Central memory CD4-positive, alpha-beta T cell (primary cell): ENCODE results near the gene CELSR1.
A peak's percentile ranks its signal among the peaks of the same experiment; 100 is the strongest.

Experiments
- DNase-seq: peaks from one replicate; pipeline ENCODE4 v3.0.0; 2022

Gene CELSR1

DNA sequence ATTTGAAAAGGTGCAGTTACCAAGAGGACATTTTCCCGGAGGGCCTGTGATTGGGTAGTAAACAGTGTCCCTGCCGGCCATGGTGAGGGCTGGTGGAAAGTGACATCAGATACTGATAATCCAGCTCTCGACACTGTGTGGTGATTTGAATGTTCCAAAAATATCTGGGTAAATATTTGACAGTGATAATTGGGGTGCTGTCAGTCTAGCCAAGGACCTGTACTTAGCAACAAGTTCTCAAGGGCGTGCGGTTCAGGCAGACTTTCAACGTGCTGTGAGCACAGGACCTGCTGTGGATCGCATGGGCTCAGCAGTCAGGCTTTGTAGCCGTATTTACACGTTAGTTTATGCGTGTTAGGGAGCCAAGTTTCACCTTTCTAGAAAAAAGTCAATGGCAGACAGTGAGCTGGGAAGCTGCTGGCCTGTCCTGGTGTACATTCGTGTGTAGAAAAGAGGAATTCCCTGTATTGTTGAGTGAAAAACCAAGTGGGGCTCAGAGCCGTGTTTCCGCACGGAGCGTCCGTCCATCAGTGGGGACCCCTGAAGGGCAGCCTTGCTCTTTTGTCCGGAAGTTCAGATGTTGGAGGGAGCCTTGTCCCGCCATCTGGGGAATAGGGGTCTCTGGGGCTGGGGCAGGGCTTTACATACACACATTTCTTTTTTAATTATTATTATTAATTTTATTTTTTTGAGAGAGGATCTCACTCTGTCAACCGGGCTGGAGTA is 190.6 kb downstream of the CELSR1 start:
- no peak for DNase-seq

- DNase-seq: no peak
Observed at GRCh38 chr22:46340676-46341075, 196.7 kb downstream of the CELSR1 start.

DNA sequence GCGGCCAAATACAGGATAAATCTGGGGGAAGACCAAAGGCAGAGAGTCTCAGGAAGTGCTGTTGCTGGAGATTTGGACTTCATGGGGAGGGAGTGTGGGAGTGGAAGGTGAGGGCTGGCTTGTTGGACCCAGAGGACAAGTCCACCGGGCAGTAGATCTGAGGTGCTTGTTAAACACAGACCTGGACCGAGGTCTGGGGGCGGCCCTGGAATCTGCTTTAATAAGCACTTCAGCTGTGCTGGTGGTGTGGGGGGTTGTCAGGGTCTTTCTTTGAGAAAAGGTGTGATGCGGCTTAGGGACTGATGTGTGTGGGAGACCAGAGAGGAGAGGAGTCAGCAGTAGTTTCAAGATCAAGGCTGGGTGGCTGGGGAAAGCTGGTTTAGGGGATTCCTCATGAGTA is 197.5 kb downstream of the CELSR1 start:
- DNase-seq: no peak

DNA sequence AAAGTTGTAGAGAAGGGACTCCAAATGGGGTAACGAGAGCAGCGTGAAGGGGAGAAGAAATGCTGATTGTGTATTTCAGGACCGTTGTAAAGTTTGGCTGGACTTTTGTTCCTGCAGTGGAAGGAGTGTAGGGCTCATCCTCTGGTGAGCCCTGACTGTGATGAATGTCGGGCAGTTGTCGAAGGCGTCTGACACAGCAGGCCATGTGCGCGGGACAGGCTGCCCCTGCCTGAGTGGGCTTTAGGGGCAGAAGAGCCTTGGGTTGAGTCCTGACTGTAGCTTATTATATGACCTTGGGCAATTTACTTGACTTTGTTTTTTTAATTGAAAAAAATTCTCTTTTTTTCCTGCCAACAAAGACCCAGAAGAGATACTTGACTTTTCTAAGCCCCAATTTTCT is 198.8 kb downstream of the CELSR1 start:
- DNase-seq: no peak

DNA sequence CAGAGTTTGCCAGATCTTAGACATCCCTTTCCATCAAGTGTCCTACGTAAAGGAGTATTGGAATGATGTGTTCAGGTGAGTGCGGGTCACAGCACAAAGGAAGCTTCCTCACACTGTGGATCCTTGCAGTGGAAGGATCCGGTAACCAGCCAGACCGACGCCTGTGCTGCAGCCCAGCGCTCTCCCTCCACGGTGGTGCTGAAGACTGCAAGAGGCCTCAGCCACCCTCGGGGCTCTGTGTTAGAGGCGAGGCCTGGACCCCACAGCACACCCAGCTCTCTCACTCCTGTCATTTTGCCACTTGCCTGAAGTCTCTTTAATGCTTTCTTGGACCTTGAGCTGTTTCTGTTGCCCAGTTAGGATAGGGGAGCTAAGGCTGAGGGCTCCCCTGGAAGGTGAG is 199.6 kb downstream of the CELSR1 start:
- DNase-seq: no peak

DNA sequence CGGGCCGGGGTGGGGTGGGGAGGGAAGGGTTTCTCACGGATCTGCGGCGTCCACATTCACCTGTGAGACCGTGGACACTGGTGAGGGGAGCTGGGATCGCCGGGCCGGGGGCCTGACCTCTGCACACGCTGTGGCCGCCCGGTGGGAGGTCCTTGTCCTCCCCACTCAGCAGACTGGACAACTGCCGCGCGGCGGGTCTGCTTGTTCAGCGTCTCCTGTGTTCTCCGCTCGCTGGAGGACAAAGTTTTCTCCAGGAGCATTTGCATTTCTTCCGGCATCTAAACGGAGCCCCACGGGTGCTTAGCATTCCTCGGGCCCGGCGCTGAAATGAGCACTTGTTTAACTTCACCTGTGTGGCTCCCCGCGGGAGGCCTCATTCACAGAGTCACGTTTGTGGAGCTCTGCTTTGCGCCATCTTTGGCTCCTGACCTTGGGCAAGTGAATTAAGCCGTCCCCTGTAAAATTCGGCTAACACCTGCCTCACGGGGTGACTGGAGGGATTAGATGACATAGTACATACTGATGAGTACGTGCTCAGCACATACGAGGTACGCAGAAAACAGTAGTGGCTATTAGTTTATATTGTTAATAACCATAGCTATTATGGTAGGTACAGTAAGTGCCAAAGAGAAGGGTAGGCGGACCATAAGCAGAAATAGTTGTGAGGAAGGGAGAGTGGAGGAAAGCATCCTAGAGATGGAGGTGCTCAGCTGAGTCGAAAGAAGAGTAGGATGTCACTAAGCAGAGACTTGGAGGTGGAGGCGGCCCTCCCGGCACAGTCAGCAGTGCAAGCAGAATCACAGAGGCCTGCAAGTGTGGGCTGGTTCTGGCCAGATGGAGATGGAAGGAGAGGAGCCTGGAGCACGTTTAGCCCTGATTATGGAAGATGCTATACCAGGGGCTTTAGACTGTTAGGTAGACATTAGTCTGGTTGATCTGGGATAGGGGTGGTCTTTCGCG is 201.0 kb downstream of the CELSR1 start:
- no peak for DNase-seq

- DNase-seq: peak; percentile 53
Observed at GRCh38 chr22:46335201-46336118, 202.0 kb downstream of the CELSR1 start, which contains the start of gene TRMU. TRMU (plus strand) TSS chr22:46335714; CDS start chr22:46335765, 51 bp downstream.

DNA sequence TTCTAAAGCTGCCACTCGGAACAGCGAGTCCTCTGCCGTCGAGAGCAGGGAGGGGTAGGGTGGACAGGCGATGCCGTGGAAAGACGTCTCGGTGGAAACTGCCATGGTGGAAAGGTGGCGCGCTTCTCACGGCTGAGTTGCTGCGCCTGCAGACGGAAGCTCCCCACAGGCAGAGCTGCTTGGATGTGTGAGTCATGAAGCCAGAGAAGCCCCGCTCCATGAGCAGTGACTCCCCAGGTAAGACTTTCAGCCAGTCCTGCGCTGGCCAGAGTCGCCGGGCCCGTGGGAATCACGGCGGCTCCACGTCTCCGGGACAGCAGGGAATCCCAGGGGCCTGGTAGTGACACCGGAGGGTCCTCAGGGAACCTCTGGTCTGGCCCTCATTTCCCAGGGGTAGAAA is 205.9 kb downstream of the CELSR1 start:
- DNase-seq: no peak

DNA sequence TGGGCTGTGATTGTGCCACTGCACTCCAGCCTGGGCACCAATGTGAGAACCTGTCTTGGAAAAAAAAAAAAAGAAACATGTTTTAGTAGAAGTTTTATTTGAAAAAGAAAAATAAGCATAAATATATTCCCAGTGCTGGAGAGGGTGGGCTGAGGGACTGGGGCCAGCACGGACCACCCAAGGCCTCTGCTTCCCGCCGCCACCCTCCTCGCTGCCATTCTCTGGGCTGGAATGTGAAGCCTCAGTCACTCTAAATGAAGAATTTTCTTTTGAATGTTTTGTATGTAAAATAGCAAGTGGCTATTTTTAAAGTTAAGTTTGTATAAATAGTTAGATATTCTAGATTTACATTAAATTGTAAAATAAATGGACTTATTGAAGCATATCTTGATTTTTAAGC is 207.0 kb downstream of the CELSR1 start:
- no peak for DNase-seq

- DNase-seq: no peak
Observed at GRCh38 chr22:46329616-46330015, 207.8 kb downstream of the CELSR1 start.

- no peak for DNase-seq
Observed at GRCh38 chr22:46328797-46329196, 208.6 kb downstream of the CELSR1 start.

GRCh38 chr22:46327691-46328465 is 209.5 kb downstream of the CELSR1 start:
- no peak for DNase-seq

DNA sequence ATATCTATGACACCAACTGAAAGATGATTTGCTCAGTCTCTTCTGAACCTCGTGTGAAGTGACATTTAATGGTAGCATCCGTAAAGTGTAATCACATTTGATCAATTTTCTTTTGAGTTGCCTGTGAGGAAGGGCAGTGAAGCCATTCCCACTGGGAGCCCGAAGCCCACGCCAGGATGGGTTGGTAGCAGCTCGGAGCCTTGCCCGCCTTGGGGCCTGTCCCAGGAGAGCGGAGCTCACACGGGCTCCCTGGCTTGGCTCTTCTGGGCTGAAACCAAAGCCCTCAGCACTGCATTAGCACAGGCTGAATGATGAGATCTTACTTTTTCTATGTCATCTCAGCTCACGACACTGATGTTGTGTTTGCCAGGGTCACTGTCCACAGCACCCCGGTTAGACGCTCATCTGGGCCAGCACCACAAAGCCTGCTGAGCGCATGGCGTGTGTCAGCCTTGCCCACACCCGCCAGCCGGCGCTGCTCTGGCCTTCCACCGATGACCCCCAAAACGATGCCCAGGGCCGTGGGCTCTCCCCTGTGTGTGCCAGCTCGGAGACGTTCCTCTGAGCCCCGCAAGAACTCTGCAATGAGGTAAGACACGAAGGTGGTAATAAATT is 211.2 kb downstream of the CELSR1 start:
- DNase-seq: no peak

DNA sequence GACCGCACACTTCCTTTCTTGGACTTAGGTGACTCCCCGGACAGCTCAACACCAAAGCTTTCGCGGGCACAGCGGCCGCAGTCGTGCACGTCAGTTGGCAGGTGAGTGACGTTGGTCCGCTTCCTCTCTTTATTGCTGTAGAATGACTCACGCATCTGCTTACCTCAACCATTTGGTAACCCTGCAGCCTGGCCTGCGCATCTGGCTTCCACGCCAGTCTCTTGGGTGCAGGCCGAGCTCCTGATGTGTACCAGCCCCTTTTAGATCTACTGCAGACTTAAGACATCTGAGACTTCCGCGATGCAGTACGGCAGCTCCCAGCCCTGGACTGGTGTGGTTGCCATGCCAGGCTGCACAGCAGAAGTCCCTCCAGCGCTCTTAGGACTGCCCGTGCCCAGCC is 214.3 kb downstream of the CELSR1 start:
- no peak for DNase-seq

DNA sequence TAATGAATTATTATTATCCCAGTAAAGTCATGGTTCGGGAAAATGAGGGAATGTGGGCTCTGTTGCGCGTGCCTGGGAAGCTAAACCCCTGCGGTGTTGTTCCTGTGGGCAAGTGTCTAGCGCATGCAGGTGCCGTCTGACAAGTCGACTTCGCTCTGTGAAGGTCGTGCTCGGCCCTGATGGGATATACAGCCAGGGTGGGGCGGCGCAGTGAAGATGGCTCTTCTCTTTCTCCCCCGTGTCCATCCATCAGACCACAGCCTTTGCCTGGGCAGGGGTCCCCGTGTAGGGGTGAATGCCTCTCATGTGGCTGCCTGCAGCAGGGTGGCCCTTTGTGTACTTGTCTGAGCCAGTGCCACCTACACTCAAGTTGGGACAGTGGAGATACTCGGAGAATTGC is 214.7 kb downstream of the CELSR1 start:
- DNase-seq: no peak

GRCh38 chr22:46320716-46321386 is 216.6 kb downstream of the CELSR1 start:
- DNase-seq: no peak

- DNase-seq: no peak
Observed at GRCh38 chr22:46320166-46320710, 217.2 kb downstream of the CELSR1 start.

- DNase-seq: no peak
Observed at GRCh38 chr22:46319319-46319718, 218.1 kb downstream of the CELSR1 start.

GRCh38 chr22:46318576-46318975 is 218.8 kb downstream of the CELSR1 start:
- DNase-seq: no peak

DNA sequence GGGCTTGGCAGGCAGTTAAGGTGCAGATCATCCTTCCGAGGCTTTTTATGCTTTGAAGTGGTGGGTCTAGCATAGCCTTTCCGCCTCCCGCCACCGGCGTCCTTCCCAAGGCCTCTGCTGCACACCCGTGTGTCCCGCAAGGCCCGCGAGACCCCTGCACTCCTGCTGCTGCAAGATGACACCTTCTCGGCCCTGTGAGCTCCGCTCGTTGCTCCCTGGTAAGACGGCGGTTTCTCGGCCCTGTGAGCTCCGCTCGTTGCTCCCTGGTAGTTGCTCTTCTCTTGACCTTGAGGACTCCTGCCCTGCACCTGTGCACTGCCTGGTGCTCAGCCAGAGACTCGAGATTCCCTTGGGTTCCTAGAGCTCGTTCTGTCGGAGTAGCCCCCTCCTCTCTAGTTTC is 219.8 kb downstream of the CELSR1 start:
- DNase-seq: no peak

GRCh38 chr22:46315976-46316375 is 221.4 kb downstream of the CELSR1 start:
- no peak for DNase-seq
